ENCODE measurements around the gene STXBP6. TPM values are rescaled to one million over a fixed set of nuclear protein-coding genes. Genes with fewer than 3 reads are reported as not detected.

The STXBP6 gene
- total and polyA plus RNA-seq, 2 of the 13 experiments (the other 11 are each of a cell fraction or from before 2014, with no cell fraction given), result 35.3 to 42.8 TPM

- TF ChIP-seq FLYWCH1 (CRISPR knock-in tag; IDR thresholded peaks at IDR 0.05), result 0 out of 2 replicates have a peak, but pooled peaks have one; percentile 24
- TF ChIP-seq FOXA3 (CRISPR knock-in tag; IDR thresholded peaks at IDR 0.05), result 0 out of 2 replicates have a peak, but pooled peaks have one; percentile 19
- TF ChIP-seq NR2F6 (IDR thresholded peaks at IDR 0.05), result no peak
- TF ChIP-seq NR2F6 (CRISPR knock-in tag; IDR thresholded peaks at IDR 0.05), result no peak
- no peak for TF ChIP-seq CENPT (CRISPR knock-in tag; IDR thresholded peaks at IDR 0.05; ENCODE audit: low read depth)
- TF ChIP-seq ZKSCAN1 (IDR thresholded peaks at IDR 0.05; ENCODE audit: low read length), result no peak
- no peak for TF ChIP-seq ZNF781 (CRISPR knock-in tag; IDR thresholded peaks at IDR 0.05; ENCODE audit: borderline replicate concordance, not compliant biosample characterization)
- TF ChIP-seq ZBTB7B (CRISPR knock-in tag; IDR thresholded peaks at IDR 0.05), result no peak
- no peak for TF ChIP-seq PBX3 (CRISPR knock-in tag; IDR thresholded peaks at IDR 0.05; ENCODE audit: borderline replicate concordance)
- no peak for TF ChIP-seq TEF (CRISPR knock-in tag; IDR thresholded peaks at IDR 0.05)
- TF ChIP-seq MAFK (conservative IDR thresholded peaks at IDR 0.05 in 1 of 2, IDR thresholded peaks at IDR 0.05 in 1 of 2; ENCODE audit: low read length in 2 of 2), result no peak
- TF ChIP-seq ZNF260 (CRISPR knock-in tag; IDR thresholded peaks at IDR 0.05; ENCODE audit: borderline replicate concordance, low read depth), result no peak
- TF ChIP-seq ZMAT5 (CRISPR knock-in tag; IDR thresholded peaks at IDR 0.05; ENCODE audit: borderline replicate concordance, low read depth), result no peak
- TF ChIP-seq MEIS2 (CRISPR knock-in tag; IDR thresholded peaks at IDR 0.05), result no peak
- no peak for TF ChIP-seq ZNF547 (CRISPR knock-in tag; IDR thresholded peaks at IDR 0.05)
- no peak for TF ChIP-seq THAP7 (CRISPR knock-in tag; IDR thresholded peaks at IDR 0.05)
- TF ChIP-seq ZFP36L1 (CRISPR knock-in tag; IDR thresholded peaks at IDR 0.05), result no peak
- TF ChIP-seq MED13 (CRISPR knock-in tag; IDR thresholded peaks at IDR 0.05), result no peak
- no peak for TF ChIP-seq U2AF1 (optimal IDR thresholded peaks at IDR 0.05; ENCODE audit: low read depth, low read length)
- no peak for TF ChIP-seq ZBTB26 (CRISPR knock-in tag; IDR thresholded peaks at IDR 0.05; ENCODE audit: borderline replicate concordance)
- no peak for TF ChIP-seq SRSF9 (IDR thresholded peaks at IDR 0.05; ENCODE audit: borderline replicate concordance, insufficient read depth, low read depth, low read length, poor library complexity, severe bottlenecking)
- no peak for TF ChIP-seq FOXJ3 (CRISPR knock-in tag; IDR thresholded peaks at IDR 0.05; ENCODE audit: borderline replicate concordance)
- TF ChIP-seq HNRNPL (IDR thresholded peaks at IDR 0.05; ENCODE audit: low read depth, low read length), result no peak
- no peak for TF ChIP-seq GMEB2 (CRISPR knock-in tag; IDR thresholded peaks at IDR 0.05; ENCODE audit: low read depth)
These were observed 173.7 kb downstream of the STXBP6 start (continued) for GRCh38 chr14:24875991-24876878.

Data from HepG2 (cell line).